Measurements from ENCODE around the gene GCA.

DNA sequence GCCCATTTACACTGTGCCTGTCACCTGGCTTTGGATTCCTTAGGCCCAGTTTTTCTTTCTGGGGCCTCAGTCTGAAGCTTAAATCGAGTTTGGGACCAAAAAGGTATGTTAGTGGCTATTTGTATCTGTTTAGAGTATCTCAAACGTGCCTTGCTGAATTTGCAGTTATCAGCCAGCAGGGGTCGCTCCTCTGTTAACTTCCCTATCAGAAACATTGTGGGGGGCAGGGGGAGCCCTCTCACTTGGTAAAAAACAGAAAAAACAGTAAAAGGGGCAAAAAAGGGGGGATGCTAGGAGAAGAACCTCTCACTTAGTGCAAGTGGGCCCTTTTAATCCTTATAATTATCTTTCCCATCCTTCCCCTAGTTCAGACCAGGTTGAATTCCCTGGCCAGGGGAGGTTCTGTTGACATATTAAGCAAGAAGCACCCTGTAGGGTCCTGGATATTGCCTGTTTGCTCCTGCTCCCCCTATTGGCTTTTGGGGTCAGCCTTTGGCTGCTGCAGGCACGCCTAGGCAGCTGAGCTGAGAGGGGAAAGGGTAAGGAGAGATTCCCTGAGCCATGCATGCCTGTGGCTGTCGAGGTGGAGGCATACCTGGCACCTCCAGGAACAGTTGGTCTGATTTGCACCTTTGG is 16.7 kb upstream of the GCA start:
- TF ChIP-seq CTCF (IDR thresholded peaks at IDR 0.05) (no peak), POLR2A (IDR thresholded peaks at IDR 0.05) (no peak)
